MCF 10A (cell line): Measurements from ENCODE around the gene NEK4. TPM values are rescaled to one million over a fixed set of nuclear protein-coding genes. Genes with fewer than 3 reads are reported as not detected.
A peak's percentile ranks its signal among the peaks of the same experiment; 100 is the strongest.

ENCODE experiments used
- BruUV-seq: library from RNA; stranded (reverse); fragments of 400-500 nt; replicated peaks from 2 replicates; lab custom pipeline; 2021; lab: Mats Ljungman, UMichigan
- CTCF ChIA-PET: fragments of 300-600 bp; sonication (Branson Sonifier 250); formaldehyde crosslinking; extraction: SDS; loops from one replicate; lab custom pipeline; 2021; ENCODE audit warnings: antibody characterized with exemption, inconsistent platforms; lab: Yijun Ruan, JAX
- POLR2A ChIA-PET: fragments of 300-600, 350-650 bp; sonication (Branson Sonifier 250); formaldehyde crosslinking; extraction: SDS; loops from one replicate; lab custom pipeline; 2020; ENCODE audit warnings: antibody characterized with exemption, inconsistent platforms; lab: Yijun Ruan, JAX
- DNase-seq: peaks from one replicate; pipeline ENCODE4 v3.0.0-alpha.2; 2018; ENCODE audit not compliant: unreplicated experiment
- H3K27ac Mint-ChIP-seq: one replicate; pipeline ENCODE4 v1.8.0; 2022; ENCODE audit warnings: mild to moderate bottlenecking, low read depth, mixed read lengths; ENCODE audit not compliant: unreplicated experiment
- H3K27me3 Mint-ChIP-seq: one replicate; pipeline ENCODE4 v1.8.0; 2022; ENCODE audit warnings: mixed read lengths; ENCODE audit not compliant: insufficient read depth, unreplicated experiment
- H3K36me3 Mint-ChIP-seq: one replicate; pipeline ENCODE4 v1.8.0; 2022; ENCODE audit warnings: mild to moderate bottlenecking, moderate library complexity, mixed read lengths; ENCODE audit not compliant: insufficient read depth, unreplicated experiment
- H3K4me1 Mint-ChIP-seq: one replicate; pipeline ENCODE4 v1.8.0; 2022; ENCODE audit warnings: mixed read lengths; ENCODE audit not compliant: insufficient read depth, unreplicated experiment
- H3K4me3 Mint-ChIP-seq: one replicate; pipeline ENCODE4 v1.8.0; 2022; ENCODE audit warnings: mild to moderate bottlenecking, moderate library complexity, mixed read lengths; ENCODE audit not compliant: unreplicated experiment
- H3K9me3 Mint-ChIP-seq: one replicate; pipeline ENCODE4 v1.8.0; 2022; ENCODE audit warnings: mixed read lengths; ENCODE audit not compliant: unreplicated experiment
- intact Hi-C: fragments of 100-400 bp; cut with micrococcal nuclease; formaldehyde crosslinking; loops from 2 replicates; pipeline ENCODE4 v1.14.1; 2022
- total RNA-seq: library from RNA; stranded (reverse); gene quantifications from 2 replicates; pipeline ENCODE4 v1.2.3, GENCODE V29; 2022
- TF ChIP-seq, protein P1 (sequence below): fragments of 200-600 bp; IDR thresholded peaks from one replicate; pipeline ENCODE4 v1.8.0; 2022; ENCODE audit warnings: antibody characterized with exemption, mild to moderate bottlenecking; ENCODE audit not compliant: unreplicated experiment

NEK4 gene
- total RNA-seq, 1 experiment from 2014 or later = 24.6 TPM

DNA sequence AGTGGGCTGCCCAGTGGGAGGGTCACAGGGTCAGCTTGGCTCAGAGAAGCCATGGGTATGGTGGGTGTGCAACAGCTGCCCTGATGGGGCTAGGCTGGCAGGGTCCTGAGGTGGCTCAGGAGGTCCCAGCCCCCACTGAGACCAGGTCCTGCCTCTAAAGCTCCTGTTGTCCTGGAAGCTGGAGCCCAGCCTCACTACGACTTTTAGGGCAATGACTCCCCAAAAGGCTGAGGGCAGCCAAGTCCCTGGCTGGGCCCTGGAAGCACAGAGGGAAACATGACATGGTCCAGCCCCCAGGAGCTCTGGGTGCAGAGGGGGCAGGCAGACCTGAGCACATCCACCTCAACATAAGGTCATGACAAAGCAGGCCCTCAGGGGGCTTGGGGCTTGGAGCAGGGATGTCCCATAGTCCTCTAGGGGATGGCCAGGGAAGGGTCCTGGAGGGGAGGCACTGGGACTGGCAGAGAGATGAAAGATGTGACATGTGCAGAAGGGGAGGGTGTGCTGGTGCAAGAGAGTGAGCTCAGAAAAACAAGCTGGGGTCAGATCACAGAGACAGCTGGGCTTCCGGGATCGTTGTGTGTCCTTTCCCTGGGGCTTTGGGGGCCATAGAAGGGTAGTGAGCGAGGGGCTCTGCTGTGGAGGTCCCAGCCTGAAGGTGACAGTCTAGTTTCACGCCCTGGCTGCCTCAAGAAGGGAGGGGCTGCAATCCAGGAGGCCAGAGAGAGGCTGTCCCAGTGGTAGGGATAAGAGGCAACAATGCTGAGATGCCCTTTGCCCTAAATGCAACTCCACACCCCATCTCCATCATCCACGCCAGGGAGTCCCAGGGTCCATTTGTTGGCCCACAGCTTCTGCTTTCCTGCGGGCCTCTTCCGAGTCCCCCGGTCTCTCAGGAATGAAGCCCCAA is 23.2 kb upstream of the NEK4 start:
- intact Hi-C loops = no loop called here
- DNase-seq = no peak
- no peak overlapping the region for H3K4me3 Mint-ChIP-seq
- H3K9me3 Mint-ChIP-seq = no peaks in the 10 kb centered on the region
- TF ChIP-seq, protein P1, sequence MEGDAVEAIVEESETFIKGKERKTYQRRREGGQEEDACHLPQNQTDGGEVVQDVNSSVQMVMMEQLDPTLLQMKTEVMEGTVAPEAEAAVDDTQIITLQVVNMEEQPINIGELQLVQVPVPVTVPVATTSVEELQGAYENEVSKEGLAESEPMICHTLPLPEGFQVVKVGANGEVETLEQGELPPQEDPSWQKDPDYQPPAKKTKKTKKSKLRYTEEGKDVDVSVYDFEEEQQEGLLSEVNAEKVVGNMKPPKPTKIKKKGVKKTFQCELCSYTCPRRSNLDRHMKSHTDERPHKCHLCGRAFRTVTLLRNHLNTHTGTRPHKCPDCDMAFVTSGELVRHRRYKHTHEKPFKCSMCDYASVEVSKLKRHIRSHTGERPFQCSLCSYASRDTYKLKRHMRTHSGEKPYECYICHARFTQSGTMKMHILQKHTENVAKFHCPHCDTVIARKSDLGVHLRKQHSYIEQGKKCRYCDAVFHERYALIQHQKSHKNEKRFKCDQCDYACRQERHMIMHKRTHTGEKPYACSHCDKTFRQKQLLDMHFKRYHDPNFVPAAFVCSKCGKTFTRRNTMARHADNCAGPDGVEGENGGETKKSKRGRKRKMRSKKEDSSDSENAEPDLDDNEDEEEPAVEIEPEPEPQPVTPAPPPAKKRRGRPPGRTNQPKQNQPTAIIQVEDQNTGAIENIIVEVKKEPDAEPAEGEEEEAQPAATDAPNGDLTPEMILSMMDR = no peak
- H3K27ac Mint-ChIP-seq = no peak overlapping the region
- CTCF ChIA-PET = no interaction called here
- H3K27me3 Mint-ChIP-seq = no peaks in the 10 kb centered on the region
- H3K4me1 Mint-ChIP-seq = peaks cover 11% of the 10 kb centered on the region
- POLR2A ChIA-PET = interaction anchor here (0.6 kb wide), 2 partner anchors 18 to 158 kb away, joined by 3 to 7 read pairs; no protein-coding TSS in a partner anchor
- H3K36me3 Mint-ChIP-seq = no peaks in the 10 kb centered on the region
- no TSS peak for BruUV-seq

DNA sequence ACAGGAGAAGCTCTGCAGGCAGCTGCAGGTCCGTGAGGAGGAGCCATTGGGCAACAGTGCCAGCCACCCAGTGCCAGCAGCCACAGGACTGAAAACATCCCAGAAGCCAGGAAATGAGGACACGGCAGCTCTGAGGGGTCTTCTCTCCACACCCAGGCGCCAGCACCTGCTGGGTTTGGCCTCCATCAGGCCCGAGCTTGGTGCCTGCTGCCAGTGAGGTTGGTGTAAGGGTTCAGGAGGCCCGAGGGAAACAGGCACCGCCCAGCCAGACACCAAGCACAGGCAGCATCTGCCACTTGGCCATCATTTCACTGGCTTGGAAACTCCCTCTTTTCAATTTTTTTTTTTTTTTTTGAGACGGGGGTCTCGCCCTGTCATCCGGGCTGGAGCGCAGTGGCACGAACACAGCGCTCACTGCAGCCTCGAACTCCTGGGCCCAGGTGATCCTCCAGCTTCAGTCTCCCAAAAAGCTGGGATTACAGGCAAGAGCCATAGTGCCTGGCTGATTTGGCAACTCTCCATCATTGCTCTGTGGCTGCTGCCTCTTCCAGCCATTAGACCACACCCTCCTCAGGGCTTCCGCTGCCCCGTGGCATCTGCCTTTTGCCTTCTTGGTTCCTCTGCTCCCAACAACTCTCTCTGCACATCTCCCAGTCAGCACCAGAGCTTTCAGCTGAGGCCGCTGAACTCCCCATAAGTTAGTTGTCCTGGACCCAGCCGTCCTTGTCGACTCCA is 22.4 kb upstream of the NEK4 start:
- TF ChIP-seq, protein P1 = no peak
- Mint-ChIP-seq H3K36me3 (no peaks in the 10 kb centered on the region), H3K27ac (no peak overlapping the region), H3K27me3 (no peaks in the 10 kb centered on the region), H3K4me1 (peaks cover 6% of the 10 kb centered on the region), H3K4me3 (no peak overlapping the region), H3K9me3 (no peaks in the 10 kb centered on the region)
- BruUV-seq = no TSS peak
- ChIA-PET CTCF (interaction anchor here (0.8 kb wide), 1 partner anchor 243 kb away, joined by 3 read pairs; no protein-coding TSS in a partner anchor), POLR2A (interaction anchor here (0.5 kb wide), 1 partner anchor 44 kb away, joined by 3 read pairs; no protein-coding TSS in a partner anchor)
- intact Hi-C loops = no loop called here
- peak; percentile 7 for DNase-seq

DNA sequence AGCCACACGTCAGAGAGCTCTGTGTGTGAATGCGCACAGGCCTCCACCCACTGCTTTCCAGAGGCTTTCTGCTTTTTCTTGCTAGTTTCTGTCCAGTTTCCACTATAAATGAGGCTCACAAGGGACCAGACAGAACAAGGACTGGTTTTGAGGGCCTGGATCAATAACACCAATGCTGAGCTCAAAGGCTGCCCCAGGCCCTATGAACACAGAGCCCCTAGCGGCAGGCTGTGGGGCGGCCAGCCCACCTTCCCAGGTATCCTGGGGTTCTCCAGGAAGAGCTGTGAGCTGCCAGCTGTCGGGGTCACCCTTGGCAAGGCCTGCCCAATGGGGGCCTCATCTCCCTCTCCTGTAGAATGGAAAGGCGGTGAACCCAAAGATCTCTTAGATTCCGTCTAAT is 21.7 kb upstream of the NEK4 start:
- H3K4me1 Mint-ChIP-seq = peaks cover 6% of the 10 kb centered on the region
- no peak overlapping the region for H3K27ac Mint-ChIP-seq
- CTCF ChIA-PET = interaction anchor here (0.7 to 1.4 kb wide), 3 partner anchors 20 to 243 kb away, joined by 3 read pairs; no protein-coding TSS in a partner anchor
- no peaks in the 10 kb centered on the region for H3K9me3 Mint-ChIP-seq
- no peak overlapping the region for H3K4me3 Mint-ChIP-seq
- TF ChIP-seq, protein P1 = peak; percentile 10
- no peak for DNase-seq
- no peaks in the 10 kb centered on the region for H3K27me3 Mint-ChIP-seq
- BruUV-seq = no TSS peak
- POLR2A ChIA-PET = no interaction called here
- no peaks in the 10 kb centered on the region for H3K36me3 Mint-ChIP-seq
- intact Hi-C loops = no loop called here

DNA sequence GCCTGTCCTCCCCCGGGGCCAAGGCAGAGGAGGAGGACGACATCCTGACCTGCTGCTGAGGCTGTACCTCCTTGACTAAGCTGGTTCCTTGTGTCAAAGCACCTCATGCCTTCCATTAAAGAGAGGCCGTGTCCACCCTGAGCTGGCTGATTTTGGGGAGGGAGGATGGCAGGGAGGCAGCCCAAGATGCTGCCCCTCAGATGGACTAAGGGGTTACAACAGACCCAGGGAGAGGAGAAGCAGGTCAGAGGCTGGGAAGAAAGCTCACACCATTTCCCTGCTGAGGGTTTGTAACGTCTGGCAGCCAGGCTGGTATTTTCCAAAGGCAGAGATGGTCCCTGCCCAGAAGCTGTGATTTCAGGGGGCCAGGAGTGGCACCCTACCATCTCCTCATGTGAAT is 21.2 kb upstream of the NEK4 start:
- no peaks in the 10 kb centered on the region for H3K27me3 Mint-ChIP-seq
- no peak for DNase-seq
- ChIA-PET POLR2A (no interaction called here), CTCF (interaction anchor here (0.6 to 1.4 kb wide), 3 partner anchors 21 to 941 kb away, joined by 3 read pairs; no protein-coding TSS in a partner anchor)
- H3K4me3 Mint-ChIP-seq = no peak overlapping the region
- intact Hi-C loops = no loop called here
- no TSS peak for BruUV-seq
- TF ChIP-seq, protein P1 = no peak
- H3K4me1 Mint-ChIP-seq = peaks cover 6% of the 10 kb centered on the region
- H3K36me3 Mint-ChIP-seq = no peaks in the 10 kb centered on the region
- no peak overlapping the region for H3K27ac Mint-ChIP-seq
- no peaks in the 10 kb centered on the region for H3K9me3 Mint-ChIP-seq
